Glutamatergic neuron (in vitro differentiated cells): ENCODE data around the gene PRKG1. TPM values are rescaled to one million over a fixed set of nuclear protein-coding genes. Genes with fewer than 3 reads are reported as not detected.

Experiments
- DNase-seq: peaks from one replicate; pipeline ENCODE4 v3.0.0; 2022
- H3K27ac Mint-ChIP-seq: one replicate; pipeline ENCODE4 v1.8.0; 2020; ENCODE audit warnings: mild to moderate bottlenecking, mixed read lengths, inconsistent platforms; ENCODE audit not compliant: unreplicated experiment
- H3K27me3 Mint-ChIP-seq: one replicate; pipeline ENCODE4 v1.8.0; 2020; ENCODE audit warnings: mild to moderate bottlenecking, moderate library complexity, mixed read lengths, inconsistent platforms; ENCODE audit not compliant: unreplicated experiment
- H3K36me3 Mint-ChIP-seq: one replicate; pipeline ENCODE4 v1.8.0; 2020; ENCODE audit warnings: mild to moderate bottlenecking, mixed read lengths, inconsistent platforms; ENCODE audit not compliant: unreplicated experiment
- H3K4me1 Mint-ChIP-seq: one replicate; pipeline ENCODE4 v1.8.0; 2020; ENCODE audit warnings: mild to moderate bottlenecking, low read depth, mixed read lengths, inconsistent platforms; ENCODE audit not compliant: unreplicated experiment
- H3K4me3 Mint-ChIP-seq: one replicate; pipeline ENCODE4 v1.8.0; 2020; ENCODE audit warnings: mild to moderate bottlenecking, mixed read lengths, inconsistent platforms; ENCODE audit not compliant: unreplicated experiment
- H3K9me3 Mint-ChIP-seq: one replicate; pipeline ENCODE4 v1.8.0; 2020; ENCODE audit warnings: mild to moderate bottlenecking, moderate library complexity, mixed read lengths, inconsistent platforms; ENCODE audit not compliant: unreplicated experiment
- CTCF ChIP-seq: fragments of 200-600 bp; sonication (generic); IDR thresholded peaks from one replicate; pipeline ENCODE4 v1.5.0; 2021; ENCODE audit not compliant: partially characterized antibody, unreplicated experiment
- total RNA-seq: library from RNA; stranded (reverse); fragmentation: NEBNext Ultra II Directional; extraction: Animal tissue kit (Norgen Biotek cat#: 25700); gene quantifications from one replicate; pipeline ENCODE4 v1.2.1, GENCODE V29; 2021; ENCODE audit not compliant: unreplicated experiment

PRKG1 gene
- total RNA-seq, 1 donor from 2014 or later = 52.7 TPM

GRCh38 chr10:51501396-51501795 is 427.1 kb downstream of the PRKG1 start:
- Mint-ChIP-seq H3K9me3 (no peaks in the 10 kb centered on the region), H3K27ac (no peak overlapping the region), H3K27me3 (no peaks in the 10 kb centered on the region), H3K36me3 (no peaks in the 10 kb centered on the region), H3K4me1 (peaks cover 1% of the 10 kb centered on the region), H3K4me3 (no peak overlapping the region)
- TF ChIP-seq CTCF = no peak
- DNase-seq = no peak

GRCh38 chr10:51502124-51502523 is 427.8 kb downstream of the PRKG1 start:
- H3K9me3 Mint-ChIP-seq = peaks cover 2% of the 10 kb centered on the region
- no peaks in the 10 kb centered on the region for H3K27me3 Mint-ChIP-seq
- no peaks in the 10 kb centered on the region for H3K36me3 Mint-ChIP-seq
- no peak overlapping the region for H3K27ac Mint-ChIP-seq
- TF ChIP-seq CTCF = no peak
- H3K4me3 Mint-ChIP-seq = no peak overlapping the region
- peaks cover 1% of the 10 kb centered on the region for H3K4me1 Mint-ChIP-seq
- DNase-seq = no peak

DNA sequence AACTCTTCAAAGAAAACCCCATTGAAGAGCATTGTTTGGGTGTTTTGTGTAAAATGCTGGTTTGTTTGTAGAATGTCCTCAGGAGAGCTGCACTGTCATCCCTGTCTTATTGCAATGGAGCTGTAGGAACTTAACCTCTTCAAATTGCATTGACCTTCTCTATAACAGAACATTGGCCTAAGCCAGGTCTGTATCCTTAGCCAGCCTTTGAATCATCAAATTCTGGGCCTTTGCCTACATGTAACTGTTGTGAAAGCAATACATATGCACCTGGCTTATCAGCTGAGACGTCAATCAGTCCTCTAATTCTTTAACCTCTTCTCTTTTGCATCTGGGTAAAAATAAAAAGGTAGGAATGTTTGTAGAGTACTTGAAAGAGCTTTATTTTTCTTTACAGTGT is 429.1 kb downstream of the PRKG1 start:
- peaks cover 1% of the 10 kb centered on the region for H3K4me1 Mint-ChIP-seq
- no peaks in the 10 kb centered on the region for H3K36me3 Mint-ChIP-seq
- peaks cover 2% of the 10 kb centered on the region for H3K9me3 Mint-ChIP-seq
- DNase-seq = no peak
- no peak overlapping the region for H3K27ac Mint-ChIP-seq
- no peak overlapping the region for H3K4me3 Mint-ChIP-seq
- H3K27me3 Mint-ChIP-seq = no peaks in the 10 kb centered on the region
- no peak for TF ChIP-seq CTCF

DNA sequence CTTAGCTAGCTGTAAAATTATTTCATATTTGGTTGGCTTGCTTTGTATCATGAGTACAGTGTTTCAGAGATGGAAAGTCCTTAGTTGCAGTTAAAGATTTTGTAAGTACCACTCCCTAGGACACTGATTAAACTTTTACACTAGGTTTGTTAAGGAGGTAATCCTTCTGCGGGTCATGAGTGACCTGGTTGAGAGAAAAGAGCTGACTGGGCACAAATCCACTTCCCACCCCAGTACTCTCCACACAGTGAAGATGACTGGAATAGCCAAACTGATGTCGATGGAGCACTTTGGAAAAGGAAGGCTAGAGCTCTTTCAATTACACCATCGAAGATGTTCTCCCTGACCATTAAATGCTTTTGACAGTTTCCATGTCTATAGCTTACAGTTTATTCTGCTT is 433.2 kb downstream of the PRKG1 start:
- no peak overlapping the region for H3K4me3 Mint-ChIP-seq

DNA sequence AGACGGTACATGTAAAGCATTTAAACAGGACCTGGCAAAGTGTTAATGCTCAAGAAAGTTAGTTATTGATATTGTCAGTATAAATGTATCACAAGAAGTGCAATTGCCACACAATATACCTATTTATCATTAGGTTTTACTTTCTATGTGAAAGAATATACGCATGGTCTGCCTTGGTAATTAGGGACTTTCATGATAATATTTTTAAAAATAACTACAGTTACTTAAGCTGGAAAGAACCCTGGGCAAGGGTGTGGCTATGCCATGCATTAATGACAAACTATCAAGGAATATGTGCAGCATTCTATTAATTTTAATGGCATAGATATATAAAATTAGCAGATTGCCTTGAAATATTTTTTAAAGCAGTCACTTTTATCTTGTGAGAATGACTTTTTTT is 433.9 kb downstream of the PRKG1 start:
- Mint-ChIP-seq H3K9me3 (peaks cover 2% of the 10 kb centered on the region), H3K27ac (no peak overlapping the region), H3K4me3 (no peak overlapping the region), H3K4me1 (no peaks in the 10 kb centered on the region), H3K27me3 (no peaks in the 10 kb centered on the region), H3K36me3 (no peaks in the 10 kb centered on the region)
- no peak for DNase-seq
- no peak for TF ChIP-seq CTCF

More for the DNA sequence above, 433.2 kb downstream of the PRKG1 start:
- peaks cover 2% of the 10 kb centered on the region for H3K9me3 Mint-ChIP-seq
- H3K36me3 Mint-ChIP-seq = no peaks in the 10 kb centered on the region
- no peaks in the 10 kb centered on the region for H3K27me3 Mint-ChIP-seq
- no peak for DNase-seq
- TF ChIP-seq CTCF = no peak
- H3K27ac Mint-ChIP-seq = no peak overlapping the region
- no peaks in the 10 kb centered on the region for H3K4me1 Mint-ChIP-seq
